HG03066 (cell line): ENCODE results near the gene HES1.

Source experiments
- ATAC-seq: cut with Tn5 transposase; IDR thresholded peaks from one replicate; pipeline ENCODE4 v1.9.1; 2021; ENCODE audit warnings: low read depth; ENCODE audit not compliant: unreplicated experiment

Gene HES1

GRCh38 chr3:194101592-194102432 lies 34.1 kb upstream of the HES1 start:
- peak; percentile 15 for ATAC-seq

GRCh38 chr3:194102436-194102835 lies 33.5 kb upstream of the HES1 start:
- ATAC-seq, result no peak

GRCh38 chr3:194103505-194103904 lies 32.4 kb upstream of the HES1 start:
- no peak for ATAC-seq

DNA sequence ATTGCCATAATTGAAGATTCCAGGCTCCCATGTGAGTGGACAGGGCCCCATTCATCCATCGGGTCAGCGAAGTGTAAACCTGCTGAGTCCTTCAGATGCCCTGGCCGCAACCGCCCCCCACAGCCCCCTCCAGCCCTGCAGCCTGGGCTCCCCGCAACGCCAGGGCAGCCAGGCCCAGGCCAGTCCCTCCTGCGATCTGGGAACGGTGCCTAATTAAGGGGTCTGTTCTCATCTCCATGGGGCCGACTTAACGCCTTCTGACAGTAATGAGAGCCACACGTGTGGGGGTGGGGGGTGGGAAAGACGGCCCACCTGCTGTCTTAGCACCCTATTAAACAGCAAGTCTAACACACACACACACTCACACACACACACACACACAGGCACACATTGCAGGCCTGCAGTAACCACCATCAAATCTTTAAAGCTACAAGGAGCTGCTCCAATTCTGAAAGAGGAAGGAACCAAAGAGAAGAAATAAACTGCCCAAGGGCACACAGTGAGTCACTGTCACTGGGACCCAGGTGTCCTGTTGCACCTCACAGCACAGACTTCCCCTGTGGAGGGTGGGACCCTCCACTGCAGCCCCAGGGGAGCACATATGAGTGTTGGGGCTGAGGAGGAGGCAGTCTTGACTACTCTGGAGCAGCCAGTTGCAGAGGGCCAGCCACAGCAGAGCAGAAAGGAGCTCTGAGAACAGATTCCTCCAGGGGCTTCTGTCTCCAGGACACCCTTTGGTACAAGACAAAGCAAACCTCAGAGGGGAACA lies 31.8 kb upstream of the HES1 start:
- ATAC-seq, result no peak

DNA sequence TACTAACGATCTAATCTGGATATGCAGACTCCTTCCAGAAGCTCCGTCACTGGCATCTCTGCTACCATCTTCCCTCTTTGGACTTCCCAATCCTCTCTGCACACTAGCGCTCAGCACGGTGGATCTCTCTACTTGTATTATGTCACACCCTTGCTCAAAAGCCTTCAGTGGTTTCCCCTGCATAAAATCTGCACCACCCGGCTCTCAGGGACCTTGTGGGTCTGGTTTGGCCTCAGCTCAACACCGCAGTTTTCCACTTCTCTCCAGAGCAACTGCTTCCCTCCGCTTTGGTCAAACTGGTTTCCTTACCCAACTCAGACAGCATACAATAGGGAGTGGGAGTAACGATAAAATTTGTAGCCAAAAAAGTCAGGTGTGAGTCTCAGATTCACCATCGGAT lies 30.7 kb upstream of the HES1 start:
- ATAC-seq, result no peak

GRCh38 chr3:194107107-194107506 lies 28.8 kb upstream of the HES1 start:
- no peak for ATAC-seq

- no peak for ATAC-seq
These were observed 26.6 kb upstream of the HES1 start for GRCh38 chr3:194109192-194109863.

GRCh38 chr3:194110483-194110882 lies 25.5 kb upstream of the HES1 start:
- no peak for ATAC-seq

- no peak for ATAC-seq
These were observed 24.6 kb upstream of the HES1 start for GRCh38 chr3:194111336-194111735.

DNA sequence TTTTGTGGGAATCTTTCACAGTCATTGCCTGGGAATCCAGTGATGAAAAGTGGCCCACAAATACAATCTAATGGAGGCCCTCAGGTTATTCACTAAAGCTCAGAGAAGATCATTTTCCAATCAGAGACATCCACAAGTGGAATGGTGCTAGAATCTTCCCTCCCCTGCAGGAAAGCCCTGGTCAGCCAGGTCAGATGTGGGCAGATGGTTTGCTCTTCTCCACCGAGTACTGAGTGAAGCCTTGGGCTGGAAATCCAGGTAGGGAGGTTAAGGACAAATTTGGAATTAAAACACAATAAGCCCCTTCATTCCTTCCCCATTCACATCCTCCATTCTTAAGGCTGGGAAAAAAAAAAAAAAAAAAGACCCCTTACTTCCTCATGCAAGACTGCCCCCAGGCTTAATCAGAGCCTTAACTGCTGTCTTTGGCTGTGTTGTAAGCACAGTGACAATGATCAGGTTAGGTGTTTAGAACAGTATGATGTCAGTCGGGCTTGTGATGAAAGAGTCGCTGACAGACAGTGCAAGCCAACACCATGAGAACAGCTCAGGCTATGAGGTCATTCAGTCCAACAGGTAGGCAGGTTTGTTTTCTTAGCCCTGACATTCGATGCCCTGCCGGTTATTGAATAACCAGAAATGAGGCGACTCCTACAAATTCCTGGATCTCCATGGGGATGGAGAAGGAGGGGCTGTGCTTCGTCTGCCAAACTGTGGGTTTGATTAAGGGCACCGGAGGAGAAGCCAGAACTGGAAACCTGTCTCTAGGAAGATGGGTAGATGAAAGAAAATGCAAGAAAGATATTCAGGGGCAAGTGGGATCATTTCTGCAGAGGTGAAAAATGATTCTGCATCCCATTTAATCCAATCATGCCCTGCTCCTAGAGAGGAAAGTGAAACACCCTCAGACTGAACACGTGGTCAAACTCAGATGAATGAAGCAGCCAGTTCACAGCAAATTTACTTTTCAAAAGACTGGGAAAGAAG lies 23.5 kb upstream of the HES1 start:
- no peak for ATAC-seq

DNA sequence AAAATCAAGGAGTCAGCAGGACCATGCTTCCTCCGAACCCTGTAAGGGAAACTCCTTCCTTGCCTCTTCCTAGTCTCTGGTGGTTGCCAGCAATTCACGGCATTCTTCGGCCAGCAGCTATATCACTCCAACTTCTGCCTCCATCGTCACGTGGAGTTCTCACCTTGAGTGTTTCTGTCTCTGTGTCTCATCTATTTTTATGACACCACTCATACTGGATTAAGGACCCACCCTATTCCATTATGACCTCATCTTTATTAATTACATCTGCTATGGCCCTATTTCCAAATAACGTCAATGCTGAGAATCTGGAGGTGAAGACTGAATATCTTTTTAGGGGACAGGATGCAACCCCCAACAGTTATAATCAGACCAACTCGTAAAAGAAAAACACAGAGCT lies 21.8 kb upstream of the HES1 start:
- ATAC-seq, result no peak

DNA sequence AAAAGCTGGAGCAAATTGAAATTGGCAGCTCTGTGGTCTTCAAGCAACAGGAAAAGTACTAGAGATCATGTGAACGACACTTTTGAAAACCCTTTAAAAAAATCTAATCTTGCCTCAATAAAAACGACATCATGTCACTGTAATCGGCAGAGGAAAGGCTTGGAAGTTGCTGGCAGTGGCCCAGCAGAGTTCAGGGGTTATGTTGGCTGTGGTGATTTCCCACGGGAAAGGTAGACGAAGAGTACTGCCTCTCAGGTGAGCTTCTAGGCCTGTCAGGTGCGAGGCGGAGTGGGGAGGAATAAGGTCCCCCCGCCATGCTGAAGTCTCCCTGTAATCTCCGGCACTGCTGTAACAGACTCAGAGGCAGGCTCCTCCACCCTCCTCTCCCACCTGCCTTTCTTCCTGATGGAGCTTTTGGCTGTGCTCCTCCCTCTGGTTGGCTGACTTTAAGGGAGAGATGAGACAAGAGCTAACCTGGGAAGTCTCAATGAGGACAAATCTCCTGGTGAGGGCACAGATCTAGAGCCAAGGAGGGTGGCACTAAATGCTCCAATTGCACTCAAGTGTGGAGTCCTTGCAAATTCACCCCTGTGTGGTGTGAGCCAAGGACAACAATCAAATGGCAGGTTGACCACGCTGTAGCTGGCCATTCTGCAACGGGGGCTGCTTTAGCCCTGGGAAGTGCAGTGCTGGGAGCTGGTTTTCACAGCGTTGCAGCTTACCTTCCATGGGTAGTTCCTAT lies 18.7 kb upstream of the HES1 start:
- no peak for ATAC-seq

DNA sequence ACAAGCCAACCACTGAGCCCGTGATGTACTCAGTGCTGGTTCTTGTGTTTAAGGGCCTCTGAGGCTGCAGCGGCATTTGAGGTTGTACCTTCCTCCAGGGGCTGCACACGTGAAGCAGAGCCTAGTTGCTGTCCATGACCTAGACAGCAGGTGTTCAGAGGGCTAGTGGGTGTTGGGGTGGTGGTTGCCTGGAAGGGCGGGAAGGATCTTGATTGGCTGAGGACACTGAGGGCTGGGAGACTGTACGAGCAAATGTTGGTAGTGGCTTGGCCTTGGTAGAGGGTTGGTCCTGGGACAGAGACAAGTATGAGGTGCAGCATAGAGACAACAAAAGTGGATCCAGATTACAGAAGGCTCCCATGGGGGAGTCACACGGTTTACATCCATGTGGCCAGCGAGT lies 17.0 kb upstream of the HES1 start:
- ATAC-seq, result no peak

- no peak for ATAC-seq
These were observed 15.9 kb upstream of the HES1 start for GRCh38 chr3:194119831-194120590.

GRCh38 chr3:194120789-194121770 lies 14.9 kb upstream of the HES1 start:
- ATAC-seq, result no peak

- no peak for ATAC-seq
These were observed 13.9 kb upstream of the HES1 start for GRCh38 chr3:194121891-194122631.

DNA sequence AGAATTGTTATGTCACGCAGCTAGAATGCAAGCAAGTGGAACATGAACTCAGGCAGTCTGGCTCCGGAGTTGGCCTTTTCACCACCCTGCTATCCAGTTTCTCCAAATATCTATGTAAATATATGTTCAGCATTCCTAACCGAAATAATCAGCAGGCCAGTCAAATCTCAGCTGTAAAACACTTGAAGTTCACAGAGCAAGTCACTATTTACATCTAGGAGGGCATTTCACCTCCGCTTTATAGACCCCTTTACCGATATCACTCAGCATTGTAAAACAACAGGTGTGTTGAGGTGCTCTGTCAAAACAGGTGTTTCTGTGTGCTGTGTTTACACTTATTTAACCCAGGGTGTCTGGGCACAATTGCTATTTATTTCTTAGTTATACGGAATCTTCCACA lies 12.2 kb upstream of the HES1 start:
- ATAC-seq, result no peak
